ENCODE measurements around the gene TRAF4.
A peak's percentile ranks its signal among the peaks of the same experiment; 100 is the strongest.

The TRAF4 gene

GRCh38 chr17:28759256-28759865, 15.6 kb downstream of the TRAF4 start:
- DNase-seq (ENCODE audit: low read depth, low spot score): no peak
- no peak overlapping the region for H3K4me3 ChIP-seq (ENCODE audit: low read depth, low read length)
- no peak for TF ChIP-seq CTCF (IDR thresholded peaks at IDR 0.05; ENCODE audit: low read depth, low read length)
- in situ Hi-C loops (cut with HindIII; ENCODE audit: low sequenced_read_pairs): no loop called here

GRCh38 chr17:28760601-28761562, 17.1 kb downstream of the TRAF4 start:
- no peak for TF ChIP-seq CTCF (IDR thresholded peaks at IDR 0.05; ENCODE audit: low read depth, low read length)
- in situ Hi-C loops (cut with HindIII; ENCODE audit: low sequenced_read_pairs): no loop called here
- no peak overlapping the region for H3K4me3 ChIP-seq (ENCODE audit: low read depth, low read length)
- peak; percentile 75 for DNase-seq (ENCODE audit: low read depth, low spot score)

GRCh38 chr17:28763137-28763799, 19.5 kb downstream of the TRAF4 start:
- no peak for TF ChIP-seq CTCF (IDR thresholded peaks at IDR 0.05; ENCODE audit: low read depth, low read length)
- in situ Hi-C loops (cut with HindIII; ENCODE audit: low sequenced_read_pairs): no loop called here
- no peak for DNase-seq (ENCODE audit: low read depth, low spot score)
- no peak overlapping the region for H3K4me3 ChIP-seq (ENCODE audit: low read depth, low read length)

- TF ChIP-seq CTCF (IDR thresholded peaks at IDR 0.05; ENCODE audit: low read depth, low read length): peak; percentile 83
- peak; percentile 82 for DNase-seq (ENCODE audit: low read depth, low spot score)
- no peak overlapping the region for H3K4me3 ChIP-seq (ENCODE audit: low read depth, low read length)
- in situ Hi-C loops (cut with HindIII; ENCODE audit: low sequenced_read_pairs): no loop called here
Measured at GRCh38 chr17:28763804-28764266, 20.0 kb downstream of the TRAF4 start.

- in situ Hi-C loops (cut with HindIII; ENCODE audit: low sequenced_read_pairs): no loop called here
- no peak for TF ChIP-seq CTCF (IDR thresholded peaks at IDR 0.05; ENCODE audit: low read depth, low read length)
Measured at GRCh38 chr17:28765038-28765437, 21.2 kb downstream of the TRAF4 start.

GRCh38 chr17:28773736-28774135, 29.9 kb downstream of the TRAF4 start:
- in situ Hi-C loops (cut with HindIII; ENCODE audit: low sequenced_read_pairs): no loop called here
- H3K4me3 ChIP-seq (ENCODE audit: low read depth, low read length): no peak overlapping the region
- no peak for DNase-seq (ENCODE audit: low read depth, low spot score)
- no peak for TF ChIP-seq CTCF (IDR thresholded peaks at IDR 0.05; ENCODE audit: low read depth, low read length)

More at GRCh38 chr17:28765038-28765437, 21.2 kb downstream of the TRAF4 start:
- H3K4me3 ChIP-seq (ENCODE audit: low read depth, low read length): no peak overlapping the region
- no peak for DNase-seq (ENCODE audit: low read depth, low spot score)
